Body of pancreas (tissue), 4 donors: ENCODE measurements around the gene ACRBP.

Experiments
- CTCF ChIP-seq, 7 experiments: fragments of 450-650 bp in 4 of 7; fragments of 200-600 bp in 3 of 7; sonication (generic) in 3 of 7; IDR thresholded peaks; one replicate each; pipeline ENCODE4 v1.5.1; 2016 to 2019; ENCODE audit warnings: antibody characterized with exemption in 7 of 7
- POLR2A ChIP-seq, 3 donors: fragments of 450-650 bp; IDR thresholded peaks; one replicate each; pipeline ENCODE4 v1.6.1; 2016; ENCODE audit warnings: antibody characterized with exemption in 3 of 3, mild to moderate bottlenecking in 2 of 3

- TF ChIP-seq CTCF (IDR thresholded peaks at IDR 0.05) (no peak), POLR2A (IDR thresholded peaks at IDR 0.05) (no peak)
Observed at GRCh38 chr12:6676962-6677361, 29.7 kb upstream of the ACRBP start.
